C4-2B (cell line): ENCODE measurements around the gene DKK3.

Experiments
- ZFX ChIP-seq: fragments of 450-650 bp; IDR thresholded peaks from 2 replicates; pipeline ENCODE4 v1.6.1; 2017
- TF ChIP-seq, protein P1 (sequence below): fragments of 450-650 bp; conservative IDR thresholded peaks from 2 replicates; pipeline ENCODE4 v1.5.1; 2017; ENCODE audit warnings: mild to moderate bottlenecking

GRCh38 chr11:12008790-12009616 lies 577 bp upstream of the DKK3 start:
- TF ChIP-seq, protein P1, sequence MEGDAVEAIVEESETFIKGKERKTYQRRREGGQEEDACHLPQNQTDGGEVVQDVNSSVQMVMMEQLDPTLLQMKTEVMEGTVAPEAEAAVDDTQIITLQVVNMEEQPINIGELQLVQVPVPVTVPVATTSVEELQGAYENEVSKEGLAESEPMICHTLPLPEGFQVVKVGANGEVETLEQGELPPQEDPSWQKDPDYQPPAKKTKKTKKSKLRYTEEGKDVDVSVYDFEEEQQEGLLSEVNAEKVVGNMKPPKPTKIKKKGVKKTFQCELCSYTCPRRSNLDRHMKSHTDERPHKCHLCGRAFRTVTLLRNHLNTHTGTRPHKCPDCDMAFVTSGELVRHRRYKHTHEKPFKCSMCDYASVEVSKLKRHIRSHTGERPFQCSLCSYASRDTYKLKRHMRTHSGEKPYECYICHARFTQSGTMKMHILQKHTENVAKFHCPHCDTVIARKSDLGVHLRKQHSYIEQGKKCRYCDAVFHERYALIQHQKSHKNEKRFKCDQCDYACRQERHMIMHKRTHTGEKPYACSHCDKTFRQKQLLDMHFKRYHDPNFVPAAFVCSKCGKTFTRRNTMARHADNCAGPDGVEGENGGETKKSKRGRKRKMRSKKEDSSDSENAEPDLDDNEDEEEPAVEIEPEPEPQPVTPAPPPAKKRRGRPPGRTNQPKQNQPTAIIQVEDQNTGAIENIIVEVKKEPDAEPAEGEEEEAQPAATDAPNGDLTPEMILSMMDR = no peak
- no peak for TF ChIP-seq ZFX
